HepG2 (cell line): ENCODE measurements around the gene ENTREP3. TPM values are rescaled to one million over a fixed set of nuclear protein-coding genes. Genes with fewer than 3 reads are reported as not detected.

Experiments used
- HES4 ChIP-seq: sonication (generic); formaldehyde crosslinking; IDR thresholded peaks from 2 replicates; pipeline ENCODE4 v1.9.0; 2021; ENCODE audit warnings: mild to moderate bottlenecking, missing genetic modification reagents, borderline replicate concordance
- HNF4G ChIP-seq, 2 experiments: sonication (generic) in 1 of 2; formaldehyde crosslinking in 1 of 2; IDR thresholded peaks; 2 replicates each; pipeline versions ENCODE4 v1.4.0 to v1.6.1; 2011 to 2020; ENCODE audit warnings: borderline replicate concordance in 2 of 2, low read depth in 2 of 2, mild to moderate bottlenecking in 2 of 2, low read length in 1 of 2, missing genetic modification reagents in 1 of 2, moderate library complexity in 1 of 2
- IRF2 ChIP-seq: IDR thresholded peaks from 2 replicates; pipeline ENCODE4 v1.6.1; 2018; ENCODE audit warnings: missing genetic modification reagents, missing compliant biosample characterization
- NFYC ChIP-seq: IDR thresholded peaks from 2 replicates; pipeline ENCODE4 v1.6.1; 2016; ENCODE audit warnings: missing genetic modification reagents, missing compliant biosample characterization
- TAF1 ChIP-seq: sonication (generic); formaldehyde crosslinking; IDR thresholded peaks from 2 replicates; pipeline ENCODE4 v1.4.0; 2020; ENCODE audit warnings: missing genetic modification reagents
- TARDBP ChIP-seq: sonication (generic); formaldehyde crosslinking; IDR thresholded peaks from 2 replicates; pipeline ENCODE4 v1.8.0; 2022; ENCODE audit warnings: mild to moderate bottlenecking, missing genetic modification reagents
- ZBTB7A ChIP-seq: sonication (generic); formaldehyde crosslinking; IDR thresholded peaks from 2 replicates; pipeline ENCODE4 v1.8.0; 2022; ENCODE audit warnings: mild to moderate bottlenecking, missing genetic modification reagents
- ZNF776 ChIP-seq: sonication (generic); formaldehyde crosslinking; IDR thresholded peaks from 2 replicates; pipeline ENCODE4 v1.4.0; 2020; ENCODE audit warnings: mild to moderate bottlenecking, missing genetic modification reagents
- ZNF883 ChIP-seq: sonication (generic); formaldehyde crosslinking; IDR thresholded peaks from 2 replicates; pipeline ENCODE4 v1.5.1; 2020; ENCODE audit warnings: mild to moderate bottlenecking, missing genetic modification reagents; ENCODE audit errors: not compliant biosample characterization
- polyA plus RNA-seq, 8 experiments: library from polyadenylated mRNA; depleted of rRNA in 3 of 8; stranded (reverse) in 7 of 8; unstranded in 1 of 8; fragments of >200 nt; fragmentation: Illumina TruSeq in 4 of 8; extraction: Trizol in 4 of 8; gene quantifications; 2 replicates each; pipeline versions ENCODE4 v1.2.1 to v1.2.3, GENCODE V29; 2011 to 2016; ENCODE audit warnings: low read depth in 4 of 8, missing spikeins in 1 of 8, mixed read lengths in 1 of 8; ENCODE audit not compliant: insufficient read depth in 1 of 8
- total RNA-seq, 5 experiments: library from RNA; depleted of rRNA; stranded (reverse); fragments of >200 nt; fragmentation: Illumina TruSeq; extraction: Trizol; gene quantifications; 2 replicates each; pipeline ENCODE4 v1.2.3, GENCODE V29; 2016; ENCODE audit warnings: low read depth in 1 of 5
- TF ChIP-seq, protein P1 (sequence below): sonication (generic); formaldehyde crosslinking; IDR thresholded peaks from 2 replicates; pipeline ENCODE4 v1.5.0; 2020; ENCODE audit warnings: missing genetic modification reagents, mild to moderate bottlenecking, borderline replicate concordance
- TF ChIP-seq, protein P2 (sequence below): sonication (generic); formaldehyde crosslinking; IDR thresholded peaks from 2 replicates; pipeline ENCODE4 v1.4.0; 2020; ENCODE audit warnings: mild to moderate bottlenecking, missing genetic modification reagents, borderline replicate concordance
- TF ChIP-seq, protein P3 (sequence below): sonication (generic); formaldehyde crosslinking; IDR thresholded peaks from 2 replicates; pipeline ENCODE4 v1.5.1; 2020; ENCODE audit warnings: mild to moderate bottlenecking, missing genetic modification reagents, moderate library complexity
- TF ChIP-seq, protein P4 (sequence below): sonication (generic); formaldehyde crosslinking; IDR thresholded peaks from 2 replicates; pipeline ENCODE4 v1.4.0; 2020; ENCODE audit warnings: missing genetic modification reagents

The ENTREP3 gene
- total and polyA plus RNA-seq, 2 of the 13 experiments (the other 11 are each of a cell fraction or from before 2014, with no cell fraction given), result 4.1 to 9.9 TPM

DNA sequence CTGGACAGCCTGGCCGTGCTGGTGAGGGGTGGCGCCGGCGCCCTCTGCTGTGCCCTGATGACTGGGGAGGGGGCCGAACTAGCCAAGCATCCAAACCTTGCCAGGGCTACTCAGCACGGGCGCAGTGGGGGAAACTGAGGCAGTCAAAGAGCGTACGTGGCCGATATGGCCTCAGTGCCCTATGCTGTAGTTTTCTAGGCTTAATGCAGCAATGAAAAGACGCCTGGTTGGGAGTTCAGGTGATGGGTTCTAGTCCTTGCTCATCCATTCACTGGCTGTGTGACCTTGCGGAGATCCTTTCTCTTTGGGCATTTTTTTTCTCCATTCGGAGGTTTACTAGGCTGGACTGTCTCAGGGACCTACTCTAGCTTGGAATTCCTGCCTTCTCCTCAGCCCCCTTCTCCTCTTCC, 46.0 kb downstream of the ENTREP3 start (continued):
- TF ChIP-seq, protein P1, sequence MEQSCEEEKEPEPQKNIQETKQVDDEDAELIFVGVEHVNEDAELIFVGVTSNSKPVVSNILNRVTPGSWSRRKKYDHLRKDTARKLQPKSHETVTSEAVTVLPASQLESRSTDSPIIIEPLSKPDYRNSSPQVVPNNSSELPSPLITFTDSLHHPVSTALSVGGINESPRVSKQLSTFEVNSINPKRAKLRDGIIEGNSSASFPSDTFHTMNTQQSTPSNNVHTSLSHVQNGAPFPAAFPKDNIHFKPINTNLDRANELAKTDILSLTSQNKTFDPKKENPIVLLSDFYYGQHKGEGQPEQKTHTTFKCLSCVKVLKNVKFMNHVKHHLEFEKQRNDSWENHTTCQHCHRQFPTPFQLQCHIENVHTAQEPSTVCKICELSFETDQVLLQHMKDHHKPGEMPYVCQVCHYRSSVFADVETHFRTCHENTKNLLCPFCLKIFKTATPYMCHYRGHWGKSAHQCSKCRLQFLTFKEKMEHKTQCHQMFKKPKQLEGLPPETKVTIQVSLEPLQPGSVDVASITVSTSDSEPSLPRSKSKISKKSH (CRISPR knock-in tag), result 0 out of 2 replicates have a peak, but pooled peaks have one; percentile 27
- TF ChIP-seq, protein P2, sequence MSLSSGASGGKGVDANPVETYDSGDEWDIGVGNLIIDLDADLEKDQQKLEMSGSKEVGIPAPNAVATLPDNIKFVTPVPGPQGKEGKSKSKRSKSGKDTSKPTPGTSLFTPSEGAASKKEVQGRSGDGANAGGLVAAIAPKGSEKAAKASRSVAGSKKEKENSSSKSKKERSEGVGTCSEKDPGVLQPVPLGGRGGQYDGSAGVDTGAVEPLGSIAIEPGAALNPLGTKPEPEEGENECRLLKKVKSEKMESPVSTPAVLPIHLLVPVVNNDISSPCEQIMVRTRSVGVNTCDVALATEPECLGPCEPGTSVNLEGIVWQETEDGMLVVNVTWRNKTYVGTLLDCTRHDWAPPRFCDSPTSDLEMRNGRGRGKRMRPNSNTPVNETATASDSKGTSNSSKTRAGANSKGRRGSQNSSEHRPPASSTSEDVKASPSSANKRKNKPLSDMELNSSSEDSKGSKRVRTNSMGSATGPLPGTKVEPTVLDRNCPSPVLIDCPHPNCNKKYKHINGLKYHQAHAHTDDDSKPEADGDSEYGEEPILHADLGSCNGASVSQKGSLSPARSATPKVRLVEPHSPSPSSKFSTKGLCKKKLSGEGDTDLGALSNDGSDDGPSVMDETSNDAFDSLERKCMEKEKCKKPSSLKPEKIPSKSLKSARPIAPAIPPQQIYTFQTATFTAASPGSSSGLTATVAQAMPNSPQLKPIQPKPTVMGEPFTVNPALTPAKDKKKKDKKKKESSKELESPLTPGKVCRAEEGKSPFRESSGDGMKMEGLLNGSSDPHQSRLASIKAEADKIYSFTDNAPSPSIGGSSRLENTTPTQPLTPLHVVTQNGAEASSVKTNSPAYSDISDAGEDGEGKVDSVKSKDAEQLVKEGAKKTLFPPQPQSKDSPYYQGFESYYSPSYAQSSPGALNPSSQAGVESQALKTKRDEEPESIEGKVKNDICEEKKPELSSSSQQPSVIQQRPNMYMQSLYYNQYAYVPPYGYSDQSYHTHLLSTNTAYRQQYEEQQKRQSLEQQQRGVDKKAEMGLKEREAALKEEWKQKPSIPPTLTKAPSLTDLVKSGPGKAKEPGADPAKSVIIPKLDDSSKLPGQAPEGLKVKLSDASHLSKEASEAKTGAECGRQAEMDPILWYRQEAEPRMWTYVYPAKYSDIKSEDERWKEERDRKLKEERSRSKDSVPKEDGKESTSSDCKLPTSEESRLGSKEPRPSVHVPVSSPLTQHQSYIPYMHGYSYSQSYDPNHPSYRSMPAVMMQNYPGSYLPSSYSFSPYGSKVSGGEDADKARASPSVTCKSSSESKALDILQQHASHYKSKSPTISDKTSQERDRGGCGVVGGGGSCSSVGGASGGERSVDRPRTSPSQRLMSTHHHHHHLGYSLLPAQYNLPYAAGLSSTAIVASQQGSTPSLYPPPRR (CRISPR knock-in tag), result no peak
- TF ChIP-seq HES4, result 0 out of 2 replicates have a peak, but pooled peaks have one; percentile 20
- TF ChIP-seq TARDBP (CRISPR knock-in tag), result 0 out of 2 replicates have a peak, but pooled peaks have one; percentile 3
- TF ChIP-seq ZNF776 (CRISPR knock-in tag), result 0 out of 2 replicates have a peak, but pooled peaks have one; percentile 2
- peak; percentile 16 for TF ChIP-seq IRF2 (CRISPR knock-in tag)
- TF ChIP-seq ZNF883 (CRISPR knock-in tag), result no peak
- no peak for TF ChIP-seq NFYC
- no peak for TF ChIP-seq TAF1 (CRISPR knock-in tag)
- TF ChIP-seq, protein P3, sequence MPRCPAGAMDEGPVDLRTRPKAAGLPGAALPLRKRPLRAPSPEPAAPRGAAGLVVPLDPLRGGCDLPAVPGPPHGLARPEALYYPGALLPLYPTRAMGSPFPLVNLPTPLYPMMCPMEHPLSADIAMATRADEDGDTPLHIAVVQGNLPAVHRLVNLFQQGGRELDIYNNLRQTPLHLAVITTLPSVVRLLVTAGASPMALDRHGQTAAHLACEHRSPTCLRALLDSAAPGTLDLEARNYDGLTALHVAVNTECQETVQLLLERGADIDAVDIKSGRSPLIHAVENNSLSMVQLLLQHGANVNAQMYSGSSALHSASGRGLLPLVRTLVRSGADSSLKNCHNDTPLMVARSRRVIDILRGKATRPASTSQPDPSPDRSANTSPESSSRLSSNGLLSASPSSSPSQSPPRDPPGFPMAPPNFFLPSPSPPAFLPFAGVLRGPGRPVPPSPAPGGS (CRISPR knock-in tag), result no peak
- no peak for TF ChIP-seq HNF4G (IDR thresholded peaks at IDR 0.05; ENCODE audit: borderline replicate concordance, low read depth, low read length)
- no peak for TF ChIP-seq HNF4G (CRISPR knock-in tag; IDR thresholded peaks at IDR 0.05; ENCODE audit: borderline replicate concordance, low read depth)
- no peak for TF ChIP-seq ZBTB7A
- TF ChIP-seq, protein P4, sequence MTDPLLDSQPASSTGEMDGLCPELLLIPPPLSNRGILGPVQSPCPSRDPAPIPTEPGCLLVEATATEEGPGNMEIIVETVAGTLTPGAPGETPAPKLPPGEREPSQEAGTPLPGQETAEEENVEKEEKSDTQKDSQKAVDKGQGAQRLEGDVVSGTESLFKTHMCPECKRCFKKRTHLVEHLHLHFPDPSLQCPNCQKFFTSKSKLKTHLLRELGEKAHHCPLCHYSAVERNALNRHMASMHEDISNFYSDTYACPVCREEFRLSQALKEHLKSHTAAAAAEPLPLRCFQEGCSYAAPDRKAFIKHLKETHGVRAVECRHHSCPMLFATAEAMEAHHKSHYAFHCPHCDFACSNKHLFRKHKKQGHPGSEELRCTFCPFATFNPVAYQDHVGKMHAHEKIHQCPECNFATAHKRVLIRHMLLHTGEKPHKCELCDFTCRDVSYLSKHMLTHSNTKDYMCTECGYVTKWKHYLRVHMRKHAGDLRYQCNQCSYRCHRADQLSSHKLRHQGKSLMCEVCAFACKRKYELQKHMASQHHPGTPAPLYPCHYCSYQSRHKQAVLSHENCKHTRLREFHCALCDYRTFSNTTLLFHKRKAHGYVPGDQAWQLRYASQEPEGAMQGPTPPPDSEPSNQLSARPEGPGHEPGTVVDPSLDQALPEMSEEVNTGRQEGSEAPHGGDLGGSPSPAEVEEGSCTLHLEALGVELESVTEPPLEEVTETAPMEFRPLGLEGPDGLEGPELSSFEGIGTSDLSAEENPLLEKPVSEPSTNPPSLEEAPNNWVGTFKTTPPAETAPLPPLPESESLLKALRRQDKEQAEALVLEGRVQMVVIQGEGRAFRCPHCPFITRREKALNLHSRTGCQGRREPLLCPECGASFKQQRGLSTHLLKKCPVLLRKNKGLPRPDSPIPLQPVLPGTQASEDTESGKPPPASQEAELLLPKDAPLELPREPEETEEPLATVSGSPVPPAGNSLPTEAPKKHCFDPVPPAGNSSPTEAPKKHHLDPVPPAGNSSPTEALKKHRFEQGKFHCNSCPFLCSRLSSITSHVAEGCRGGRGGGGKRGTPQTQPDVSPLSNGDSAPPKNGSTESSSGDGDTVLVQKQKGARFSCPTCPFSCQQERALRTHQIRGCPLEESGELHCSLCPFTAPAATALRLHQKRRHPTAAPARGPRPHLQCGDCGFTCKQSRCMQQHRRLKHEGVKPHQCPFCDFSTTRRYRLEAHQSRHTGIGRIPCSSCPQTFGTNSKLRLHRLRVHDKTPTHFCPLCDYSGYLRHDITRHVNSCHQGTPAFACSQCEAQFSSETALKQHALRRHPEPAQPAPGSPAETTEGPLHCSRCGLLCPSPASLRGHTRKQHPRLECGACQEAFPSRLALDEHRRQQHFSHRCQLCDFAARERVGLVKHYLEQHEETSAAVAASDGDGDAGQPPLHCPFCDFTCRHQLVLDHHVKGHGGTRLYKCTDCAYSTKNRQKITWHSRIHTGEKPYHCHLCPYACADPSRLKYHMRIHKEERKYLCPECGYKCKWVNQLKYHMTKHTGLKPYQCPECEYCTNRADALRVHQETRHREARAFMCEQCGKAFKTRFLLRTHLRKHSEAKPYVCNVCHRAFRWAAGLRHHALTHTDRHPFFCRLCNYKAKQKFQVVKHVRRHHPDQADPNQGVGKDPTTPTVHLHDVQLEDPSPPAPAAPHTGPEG, result 0 out of 2 replicates have a peak, but pooled peaks have one; percentile 30
